ENCODE results near the gene AJM1. TPM values are rescaled to one million over a fixed set of nuclear protein-coding genes. Genes with fewer than 3 reads are reported as not detected.
"Not testable (repeated sequence)": the region's sequence is repeated elsewhere in the genome, so short reads cannot be mapped to it uniquely, and the experiment has no call there.

The AJM1 gene
- polyA plus RNA-seq, 2 of the 4 experiments (the other 2 are of a cell fraction): 0.76 to 3.0 TPM

DNA sequence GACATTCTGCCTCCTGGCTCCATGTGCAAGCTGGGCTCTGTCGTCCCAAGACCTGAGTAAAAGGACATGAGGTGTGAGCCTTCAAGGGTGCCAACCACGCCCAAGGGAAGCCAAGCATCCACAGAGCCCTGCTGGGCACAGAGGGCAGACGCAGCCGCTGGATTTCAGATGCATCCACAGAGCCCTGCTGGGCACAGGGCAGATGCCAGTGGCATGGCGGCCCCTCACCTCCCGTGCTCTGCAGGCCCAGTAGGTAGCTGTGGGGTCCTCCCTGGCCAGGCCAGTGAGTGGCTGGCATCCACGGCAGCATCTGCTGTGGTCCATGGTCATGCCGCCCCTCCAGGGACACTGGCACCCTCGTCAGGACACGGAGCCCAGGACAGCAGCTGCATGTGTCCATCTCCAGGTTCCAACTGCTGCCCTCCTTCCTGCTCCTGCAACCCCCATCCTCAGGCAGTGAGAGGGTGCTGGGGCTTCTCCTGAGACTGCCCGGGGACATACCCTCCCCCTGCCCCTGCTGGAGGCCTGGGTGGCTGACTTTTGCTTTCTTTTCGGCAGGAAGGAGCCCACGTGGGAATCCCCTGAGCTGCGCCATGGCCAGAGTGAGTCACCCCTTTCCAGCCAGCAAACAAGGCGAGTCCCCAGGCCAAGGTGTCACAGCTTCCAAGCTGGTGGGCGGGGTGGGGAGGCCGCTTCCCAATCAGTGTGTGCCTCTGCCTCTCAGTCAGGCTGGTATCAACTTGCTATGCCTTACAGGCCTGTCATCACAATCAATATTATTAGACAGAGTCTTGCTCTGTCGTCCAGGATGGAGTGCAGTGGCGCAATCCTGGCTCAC lies 40.0 kb downstream of the AJM1 start (continued):
- TF ChIP-seq FOSL2 (IDR thresholded peaks at IDR 0.05) (peak; percentile 65), FOSL2 (CRISPR knock-in tag; IDR thresholded peaks at IDR 0.05) (peak; percentile 97), HOXB13 (CRISPR knock-in tag; IDR thresholded peaks at IDR 0.05; ENCODE audit: low read depth) (no peak)

DNA sequence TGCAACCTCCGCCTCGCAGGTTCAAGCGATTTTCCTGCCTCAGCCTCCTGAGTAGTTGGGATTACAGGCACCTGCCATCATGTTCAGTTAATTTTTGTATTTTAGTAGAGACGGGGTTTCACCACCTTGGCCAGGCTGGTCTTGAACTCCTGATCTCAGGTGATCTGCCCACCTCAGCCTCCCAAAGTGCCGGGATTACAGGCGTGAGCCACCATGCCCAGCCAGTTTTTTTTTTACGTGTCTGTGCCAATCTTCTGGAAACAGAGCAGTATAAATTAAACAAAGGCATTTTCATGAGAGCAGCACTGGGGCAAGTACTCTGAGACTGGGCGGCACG lies 40.6 kb downstream of the AJM1 start:
- peak overlapping the region; percentile 97 to 98 for H3K27ac ChIP-seq
- not testable (repeated sequence) for FAIRE-seq; ATAC-seq; H3K9me3 ChIP-seq; H3K4me3 ChIP-seq; DNase-seq (ENCODE audit: low read depth in 1 of 2, low spot score in 1 of 2)
- H3K4me1 ChIP-seq: peaks cover 48% of the 10 kb centered on the region
- 36% methylated on average over 9 of the region's 9 CpGs for WGBS (ENCODE audit: missing lambda C conversion rate)
- POLR2A ChIA-PET: interaction anchor here (0.9 to 6.8 kb wide), 5 partner anchors 13 to 32 kb away, joined by 3 to 108 read pairs (median 10); partner anchors contain the start of gene EDF1
- CTCF ChIA-PET: interaction anchor here (0.6 to 14.7 kb wide), 11 partner anchors 8 to 164 kb away, joined by 3 to 139 read pairs (median 8); partner anchors contain the start of genes AJM1, C8G and FBXW5
- peak overlapping the region; percentile 77 for H3K4me2 ChIP-seq

DNA sequence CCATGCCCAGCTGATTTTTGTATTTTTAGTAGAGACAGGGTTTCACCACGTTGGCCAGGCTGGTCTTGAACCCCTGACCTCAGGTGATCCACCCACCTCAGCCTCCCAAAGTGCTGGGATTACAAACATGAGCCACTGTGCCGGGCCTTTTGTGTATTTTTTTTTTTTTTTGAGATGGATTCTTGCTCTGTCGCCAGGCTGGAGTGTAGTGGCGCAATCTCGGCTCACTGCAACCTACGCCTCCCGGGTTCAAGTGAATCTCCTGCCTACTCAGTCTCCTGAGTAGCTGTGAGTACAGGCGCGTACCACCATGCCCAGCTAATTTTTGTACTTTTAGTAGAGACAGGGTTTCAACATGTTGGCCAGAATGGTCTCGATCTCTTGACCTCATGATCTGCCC lies 41.4 kb downstream of the AJM1 start:
- Histone ChIP-seq H3K27ac (peak overlapping the region; percentile 97 to 98), H3K4me1 (peaks cover 55% of the 10 kb centered on the region), H3K4me2 (peak overlapping the region; percentile 77)
- peak; percentile 15 to 62; a peak in 3 of 4 replicates for TF ChIP-seq CEBPB (IDR thresholded peaks at IDR 0.05)
- POLR2A ChIA-PET: interaction anchor here (0.6 to 6.8 kb wide), 4 partner anchors 8 to 108 kb away, joined by 3 to 108 read pairs (median 5); no protein-coding TSS in a partner anchor
- H3K4me3 ChIP-seq; FAIRE-seq; H3K9me3 ChIP-seq; ATAC-seq; DNase-seq (ENCODE audit: low read depth in 1 of 2, low spot score in 1 of 2): not testable (repeated sequence)
- WGBS (ENCODE audit: missing lambda C conversion rate): 64% methylated on average over 10 of the region's 10 CpGs
- CTCF ChIA-PET: interaction anchor here (0.6 to 14.7 kb wide), 13 partner anchors 9 to 163 kb away, joined by 3 to 139 read pairs (median 7); partner anchors contain the start of genes AJM1, C8G and FBXW5

DNA sequence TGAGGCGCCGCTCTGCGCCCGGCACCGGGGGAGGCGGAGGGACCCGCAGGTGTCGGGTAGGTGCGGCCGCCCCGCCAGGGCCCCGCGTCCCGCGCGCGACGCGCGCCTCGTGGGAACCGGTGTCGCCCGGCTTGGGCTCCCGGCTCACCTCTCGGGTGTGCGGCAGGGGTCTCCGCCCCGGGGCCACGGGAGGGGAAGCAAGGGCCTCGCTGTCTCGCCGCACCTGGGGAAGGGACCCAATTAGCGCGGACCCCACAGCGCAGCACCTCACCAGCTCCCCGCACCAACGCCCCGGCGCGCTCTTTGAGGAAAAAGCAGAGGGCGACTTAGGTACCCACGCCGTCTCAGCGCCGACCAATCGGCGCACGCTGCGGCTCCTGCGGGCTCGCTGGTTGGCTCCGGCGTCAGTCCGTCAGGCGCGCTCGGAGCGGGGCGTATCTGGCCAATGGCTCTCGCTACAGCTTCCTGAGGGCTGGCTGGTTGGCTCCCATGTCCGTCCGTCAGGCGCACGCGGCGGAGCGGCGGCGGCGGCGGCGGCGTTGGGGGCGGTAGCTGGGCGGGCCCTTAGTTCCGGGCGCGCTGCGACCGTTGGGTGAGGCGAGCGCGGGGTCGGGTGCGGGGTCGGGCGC lies 43.8 kb downstream of the AJM1 start, which contains the start of gene TRAF2:
TSS of gene TRAF2 (plus strand) at position 567 of the 629 bp plus-strand sequence. CDS start 12,225 bp downstream, outside the sequence.
- Histone ChIP-seq H3K4me1 (peaks cover 57% of the 10 kb centered on the region), H3K4me2 (peak within 1 kb of the TSS; percentile 91), H3K4me3 (peak within 1 kb of the TSS; percentile 99), H3K9me3 (no peaks in the 10 kb centered on the region), H3K27ac (peak within 1 kb of the TSS; percentile 98 to 99)
- CTCF ChIA-PET: interaction anchor here (0.9 to 14.7 kb wide), 7 partner anchors 11 to 144 kb away, joined by 3 to 139 read pairs (median 5); partner anchors contain the start of gene FBXW5
- 3% methylated on average over 23 of the region's 88 CpGs for WGBS (ENCODE audit: missing lambda C conversion rate)
- POLR2A ChIA-PET: interaction anchor here (0.7 to 6.8 kb wide), 11 partner anchors 9 to 111 kb away, joined by 3 to 108 read pairs (median 4); partner anchors contain the start of genes CLIC3, EDF1 and RABL6
- no peak for FAIRE-seq
- peak; percentile 99 to 100 for DNase-seq (ENCODE audit: low read depth in 1 of 2, low spot score in 1 of 2)
- ATAC-seq: peak; percentile 82 to 86
- TF ChIP-seq RCOR1 (IDR thresholded peaks at IDR 0.05; ENCODE audit: low read depth, low read length) (no peak), NFE2L2 (conservative IDR thresholded peaks at IDR 0.05; ENCODE audit: low read length) (no peak), TFCP2L1 (CRISPR knock-in tag; IDR thresholded peaks at IDR 0.05) (no peak), RFX5 (IDR thresholded peaks at IDR 0.05) (peak; percentile 48; the same call in 1 of the 2 replicates), MYC (IDR thresholded peaks at IDR 0.05; ENCODE audit: borderline replicate concordance, low read length) (0 out of 2 replicates have a peak, but pooled peaks have one; percentile 61), SREBF2 (IDR thresholded peaks at IDR 0.05) (no peak), CBX8 (IDR thresholded peaks at IDR 0.05) (no peak), ZC3H11A (IDR thresholded peaks at IDR 0.05) (no peak), HOXB5 (CRISPR knock-in tag; IDR thresholded peaks at IDR 0.05) (no peak), RAD21 (conservative IDR thresholded peaks at IDR 0.05 in 1 of 2, IDR thresholded peaks at IDR 0.05 in 1 of 2) (no peak), KDM1A (IDR thresholded peaks at IDR 0.05; ENCODE audit: low read depth) (no peak; the same call in 1 of the 2 replicates), FOSL2 (IDR thresholded peaks at IDR 0.05) (no peak), FOSL2 (CRISPR knock-in tag; IDR thresholded peaks at IDR 0.05) (no peak), POLR2A (IDR thresholded peaks at IDR 0.05; ENCODE audit: low read length) (peak; percentile 93), JUNB (IDR thresholded peaks at IDR 0.05) (no peak), POLR2AphosphoS2 (conservative IDR thresholded peaks at IDR 0.05; ENCODE audit: low read length) (no peak), HEYL (CRISPR knock-in tag; IDR thresholded peaks at IDR 0.05) (no peak)
- TF ChIP-seq, protein P1, sequence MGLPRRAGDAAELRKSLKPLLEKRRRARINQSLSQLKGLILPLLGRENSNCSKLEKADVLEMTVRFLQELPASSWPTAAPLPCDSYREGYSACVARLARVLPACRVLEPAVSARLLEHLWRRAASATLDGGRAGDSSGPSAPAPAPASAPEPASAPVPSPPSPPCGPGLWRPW (IDR thresholded peaks at IDR 0.05): no peak
- TF ChIP-seq, protein P2, sequence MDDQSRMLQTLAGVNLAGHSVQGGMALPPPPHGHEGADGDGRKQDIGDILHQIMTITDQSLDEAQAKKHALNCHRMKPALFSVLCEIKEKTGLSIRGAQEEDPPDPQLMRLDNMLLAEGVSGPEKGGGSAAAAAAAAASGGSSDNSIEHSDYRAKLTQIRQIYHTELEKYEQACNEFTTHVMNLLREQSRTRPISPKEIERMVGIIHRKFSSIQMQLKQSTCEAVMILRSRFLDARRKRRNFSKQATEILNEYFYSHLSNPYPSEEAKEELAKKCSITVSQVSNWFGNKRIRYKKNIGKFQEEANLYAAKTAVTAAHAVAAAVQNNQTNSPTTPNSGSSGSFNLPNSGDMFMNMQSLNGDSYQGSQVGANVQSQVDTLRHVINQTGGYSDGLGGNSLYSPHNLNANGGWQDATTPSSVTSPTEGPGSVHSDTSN (IDR thresholded peaks at IDR 0.05): peak; percentile 100
- TF ChIP-seq, protein P3, sequence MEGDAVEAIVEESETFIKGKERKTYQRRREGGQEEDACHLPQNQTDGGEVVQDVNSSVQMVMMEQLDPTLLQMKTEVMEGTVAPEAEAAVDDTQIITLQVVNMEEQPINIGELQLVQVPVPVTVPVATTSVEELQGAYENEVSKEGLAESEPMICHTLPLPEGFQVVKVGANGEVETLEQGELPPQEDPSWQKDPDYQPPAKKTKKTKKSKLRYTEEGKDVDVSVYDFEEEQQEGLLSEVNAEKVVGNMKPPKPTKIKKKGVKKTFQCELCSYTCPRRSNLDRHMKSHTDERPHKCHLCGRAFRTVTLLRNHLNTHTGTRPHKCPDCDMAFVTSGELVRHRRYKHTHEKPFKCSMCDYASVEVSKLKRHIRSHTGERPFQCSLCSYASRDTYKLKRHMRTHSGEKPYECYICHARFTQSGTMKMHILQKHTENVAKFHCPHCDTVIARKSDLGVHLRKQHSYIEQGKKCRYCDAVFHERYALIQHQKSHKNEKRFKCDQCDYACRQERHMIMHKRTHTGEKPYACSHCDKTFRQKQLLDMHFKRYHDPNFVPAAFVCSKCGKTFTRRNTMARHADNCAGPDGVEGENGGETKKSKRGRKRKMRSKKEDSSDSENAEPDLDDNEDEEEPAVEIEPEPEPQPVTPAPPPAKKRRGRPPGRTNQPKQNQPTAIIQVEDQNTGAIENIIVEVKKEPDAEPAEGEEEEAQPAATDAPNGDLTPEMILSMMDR (IDR thresholded peaks at IDR 0.05): no peak
- TF ChIP-seq, protein P4, sequence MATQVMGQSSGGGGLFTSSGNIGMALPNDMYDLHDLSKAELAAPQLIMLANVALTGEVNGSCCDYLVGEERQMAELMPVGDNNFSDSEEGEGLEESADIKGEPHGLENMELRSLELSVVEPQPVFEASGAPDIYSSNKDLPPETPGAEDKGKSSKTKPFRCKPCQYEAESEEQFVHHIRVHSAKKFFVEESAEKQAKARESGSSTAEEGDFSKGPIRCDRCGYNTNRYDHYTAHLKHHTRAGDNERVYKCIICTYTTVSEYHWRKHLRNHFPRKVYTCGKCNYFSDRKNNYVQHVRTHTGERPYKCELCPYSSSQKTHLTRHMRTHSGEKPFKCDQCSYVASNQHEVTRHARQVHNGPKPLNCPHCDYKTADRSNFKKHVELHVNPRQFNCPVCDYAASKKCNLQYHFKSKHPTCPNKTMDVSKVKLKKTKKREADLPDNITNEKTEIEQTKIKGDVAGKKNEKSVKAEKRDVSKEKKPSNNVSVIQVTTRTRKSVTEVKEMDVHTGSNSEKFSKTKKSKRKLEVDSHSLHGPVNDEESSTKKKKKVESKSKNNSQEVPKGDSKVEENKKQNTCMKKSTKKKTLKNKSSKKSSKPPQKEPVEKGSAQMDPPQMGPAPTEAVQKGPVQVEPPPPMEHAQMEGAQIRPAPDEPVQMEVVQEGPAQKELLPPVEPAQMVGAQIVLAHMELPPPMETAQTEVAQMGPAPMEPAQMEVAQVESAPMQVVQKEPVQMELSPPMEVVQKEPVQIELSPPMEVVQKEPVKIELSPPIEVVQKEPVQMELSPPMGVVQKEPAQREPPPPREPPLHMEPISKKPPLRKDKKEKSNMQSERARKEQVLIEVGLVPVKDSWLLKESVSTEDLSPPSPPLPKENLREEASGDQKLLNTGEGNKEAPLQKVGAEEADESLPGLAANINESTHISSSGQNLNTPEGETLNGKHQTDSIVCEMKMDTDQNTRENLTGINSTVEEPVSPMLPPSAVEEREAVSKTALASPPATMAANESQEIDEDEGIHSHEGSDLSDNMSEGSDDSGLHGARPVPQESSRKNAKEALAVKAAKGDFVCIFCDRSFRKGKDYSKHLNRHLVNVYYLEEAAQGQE (IDR thresholded peaks at IDR 0.05): peak; percentile 31; the same call in 1 of the 2 replicates
